Gastroesophageal sphincter (tissue), 3 donors: ENCODE data around the gene FAM228A.

ENCODE experiments used
- POLR2A ChIP-seq, 2 donors: fragments of 450-650 bp; IDR thresholded peaks; one replicate each; pipeline ENCODE4 v1.6.1; 2017; ENCODE audit warnings: antibody characterized with exemption in 2 of 2, mild to moderate bottlenecking in 2 of 2, moderate library complexity in 1 of 2
- POLR2AphosphoS5 ChIP-seq: sonication (generic); formaldehyde crosslinking; IDR thresholded peaks from one replicate; pipeline ENCODE4 v1.6.1; 2017; ENCODE audit warnings: antibody characterized with exemption
- TF ChIP-seq, protein P1 (sequence below), 4 experiments: fragments of 200-600 bp in 2 of 4; fragments of 450-650 bp in 2 of 4; sonication (generic) in 1 of 4; IDR thresholded peaks; one replicate each; pipeline ENCODE4 v1.5.1; 2017 to 2019; ENCODE audit warnings: antibody characterized with exemption in 4 of 4, mild to moderate bottlenecking in 2 of 4, moderate library complexity in 2 of 4

DNA sequence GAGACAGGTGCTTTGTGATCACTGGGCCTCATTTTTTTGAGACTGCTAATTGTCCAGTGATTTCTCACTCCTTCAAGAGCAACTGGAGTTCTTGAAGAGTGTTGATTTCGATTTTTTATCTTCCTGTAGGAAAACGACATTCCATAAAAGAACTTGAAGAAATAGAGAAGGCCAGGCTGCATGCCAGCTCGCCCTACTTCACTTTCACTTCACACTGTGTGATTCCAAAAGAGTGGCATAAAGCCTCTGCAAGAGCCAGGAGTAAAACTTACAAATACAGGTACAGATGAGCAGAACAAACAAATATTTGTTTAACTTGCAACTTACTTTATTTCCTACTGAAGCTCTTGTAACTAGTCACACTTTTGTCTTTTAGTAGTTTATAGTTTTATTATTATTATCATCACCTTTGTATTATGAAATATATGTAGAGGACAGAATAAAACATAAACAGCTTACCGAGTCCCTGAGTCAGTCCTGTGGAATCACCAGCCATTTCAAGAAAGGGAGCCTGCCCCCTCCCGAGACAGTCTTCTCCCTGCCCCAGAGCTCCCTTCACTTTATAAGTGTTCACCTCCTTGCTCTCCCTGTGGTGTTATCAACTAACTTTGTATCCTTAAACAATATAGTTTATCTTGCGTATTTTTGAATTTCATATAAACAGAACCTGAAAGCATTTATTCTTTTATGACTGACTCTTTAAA lies 8.7 kb downstream of the FAM228A start:
- TF ChIP-seq, protein P1, sequence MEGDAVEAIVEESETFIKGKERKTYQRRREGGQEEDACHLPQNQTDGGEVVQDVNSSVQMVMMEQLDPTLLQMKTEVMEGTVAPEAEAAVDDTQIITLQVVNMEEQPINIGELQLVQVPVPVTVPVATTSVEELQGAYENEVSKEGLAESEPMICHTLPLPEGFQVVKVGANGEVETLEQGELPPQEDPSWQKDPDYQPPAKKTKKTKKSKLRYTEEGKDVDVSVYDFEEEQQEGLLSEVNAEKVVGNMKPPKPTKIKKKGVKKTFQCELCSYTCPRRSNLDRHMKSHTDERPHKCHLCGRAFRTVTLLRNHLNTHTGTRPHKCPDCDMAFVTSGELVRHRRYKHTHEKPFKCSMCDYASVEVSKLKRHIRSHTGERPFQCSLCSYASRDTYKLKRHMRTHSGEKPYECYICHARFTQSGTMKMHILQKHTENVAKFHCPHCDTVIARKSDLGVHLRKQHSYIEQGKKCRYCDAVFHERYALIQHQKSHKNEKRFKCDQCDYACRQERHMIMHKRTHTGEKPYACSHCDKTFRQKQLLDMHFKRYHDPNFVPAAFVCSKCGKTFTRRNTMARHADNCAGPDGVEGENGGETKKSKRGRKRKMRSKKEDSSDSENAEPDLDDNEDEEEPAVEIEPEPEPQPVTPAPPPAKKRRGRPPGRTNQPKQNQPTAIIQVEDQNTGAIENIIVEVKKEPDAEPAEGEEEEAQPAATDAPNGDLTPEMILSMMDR (IDR thresholded peaks at IDR 0.05): no peak
- TF ChIP-seq POLR2A (IDR thresholded peaks at IDR 0.05) (no peak), POLR2AphosphoS5 (no peak)
